HG02763 (cell line): ENCODE measurements around the gene CEND1.

ENCODE experiments used
- ATAC-seq: cut with Tn5 transposase; IDR thresholded peaks from one replicate; pipeline ENCODE4 v1.9.1; 2021; ENCODE audit warnings: mild to moderate bottlenecking, moderate library complexity; ENCODE audit not compliant: unreplicated experiment

The CEND1 gene

GRCh38 chr11:789943-790342 is at the start of gene CEND1:
TSS of gene CEND1 (minus strand) at chr11:790090. CDS start at chr11:788576, 1,514 bp downstream.
- ATAC-seq: no peak

GRCh38 chr11:839280-839623 is 49.4 kb upstream of the CEND1 start:
- ATAC-seq: no peak

GRCh38 chr11:838441-839279 is 48.8 kb upstream of the CEND1 start:
- ATAC-seq: no peak

GRCh38 chr11:837990-838307 is 48.1 kb upstream of the CEND1 start:
- no peak for ATAC-seq

GRCh38 chr11:837189-837989 is 47.5 kb upstream of the CEND1 start:
- ATAC-seq: no peak

GRCh38 chr11:836700-837099 is 46.8 kb upstream of the CEND1 start:
- no peak for ATAC-seq

- ATAC-seq: no peak
Measured at GRCh38 chr11:836274-836673, 46.4 kb upstream of the CEND1 start.

GRCh38 chr11:834371-835316 is 44.8 kb upstream of the CEND1 start:
- ATAC-seq: no peak

- no peak for ATAC-seq
Measured at GRCh38 chr11:833849-834311, 44.0 kb upstream of the CEND1 start.

GRCh38 chr11:833114-833791 is 43.4 kb upstream of the CEND1 start:
- ATAC-seq: no peak

- ATAC-seq: peak; percentile 41
Measured at GRCh38 chr11:832529-833113, 42.7 kb upstream of the CEND1 start, which contains the start of gene CD151. TSS of gene CD151 (plus strand) at chr11:832952. CDS start at chr11:836070, 3,118 bp downstream.

GRCh38 chr11:831961-832528 is 42.2 kb upstream of the CEND1 start:
- no peak for ATAC-seq

GRCh38 chr11:831118-831864 is 41.4 kb upstream of the CEND1 start:
- no peak for ATAC-seq

- no peak for ATAC-seq
Measured at GRCh38 chr11:830295-831117, 40.6 kb upstream of the CEND1 start.

GRCh38 chr11:829847-830294 is 40.0 kb upstream of the CEND1 start:
- no peak for ATAC-seq

- ATAC-seq: no peak
Measured at GRCh38 chr11:829176-829846, 39.4 kb upstream of the CEND1 start.

GRCh38 chr11:828506-829175 is 38.8 kb upstream of the CEND1 start:
- no peak for ATAC-seq
